PC-9 (cell line): ENCODE measurements around the gene ZNF236.

Experiments used
- CTCF ChIP-seq: fragments of 200-600 bp; sonication (generic); conservative IDR thresholded peaks from 2 replicates; pipeline ENCODE4 v1.6.1; 2017; ENCODE audit warnings: mixed run types, antibody characterized with exemption, mild to moderate bottlenecking, moderate library complexity
- EZH2 ChIP-seq: fragments of 200-600 bp; sonication (generic); IDR thresholded peaks from 2 replicates; pipeline ENCODE4 v1.8.0; 2017; ENCODE audit warnings: antibody characterized with exemption, low read depth

DNA sequence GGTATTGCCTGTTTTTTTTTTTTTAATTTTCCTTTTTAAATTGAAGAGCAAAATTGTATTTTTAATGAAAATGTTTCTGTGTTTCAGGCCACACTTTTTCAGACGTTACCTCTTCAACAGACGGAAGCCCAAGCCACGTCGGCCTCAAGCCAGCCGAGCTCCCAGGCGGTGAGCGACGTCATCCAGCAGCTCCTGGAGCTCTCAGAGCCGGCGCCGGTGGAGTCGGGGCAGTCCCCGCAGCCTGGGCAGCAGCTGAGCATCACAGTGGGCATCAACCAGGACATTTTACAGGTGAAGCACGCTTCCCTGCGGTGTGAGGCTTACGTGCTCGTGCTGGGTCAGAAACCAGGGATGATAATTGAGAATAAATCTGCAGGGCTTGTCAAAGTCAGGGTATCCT is 57.7 kb downstream of the ZNF236 start:
- TF ChIP-seq CTCF (no peak), EZH2 (no peak)
